ENCODE results near the gene IGFL2. TPM values are rescaled to one million over a fixed set of nuclear protein-coding genes. Genes with fewer than 3 reads are reported as not detected.

Gene IGFL2
- total RNA-seq (2022; extraction: Qiagen RNA extraction; ENCODE audit: low read depth) = 0.56 to 0.83 TPM (median 0.67 TPM) in 4 of 5 replicates, not detected in the other

GRCh38 chr19:46147791-46148288 lies at the start of gene IGFL2:
IGFL2 (plus strand) TSS chr19:46148238; CDS start chr19:46148279, 41 bp downstream.

GRCh38 chr19:46124638-46125115 lies 23.4 kb upstream of the IGFL2 start, which contains the start of gene IGFL3:
IGFL3 (minus strand) TSS chr19:46124688; CDS start chr19:46124649, 39 bp downstream.

Other genes with a start within 250 kb of the IGFL2 start
- gene MYPOP, start 245.6 kb upstream of the IGFL2 start, total RNA-seq (2022; extraction: Qiagen RNA extraction; ENCODE audit: low read depth) = 5.9 to 11.3 TPM (median 9.3 TPM) in 5 replicates
- not detected in 5 replicates for gene NANOS2, start 233.5 kb upstream of the IGFL2 start, total RNA-seq (2022; extraction: Qiagen RNA extraction; ENCODE audit: low read depth)
- 0.08 to 0.19 TPM (median 0.11 TPM) in 5 replicates for gene NOVA2, start 174.4 kb upstream of the IGFL2 start, total RNA-seq (2022; extraction: Qiagen RNA extraction; ENCODE audit: low read depth)
- 3.0 to 6.4 TPM (median 4.6 TPM) in 5 replicates for gene CCDC61, start 152.8 kb upstream of the IGFL2 start, total RNA-seq (2022; extraction: Qiagen RNA extraction; ENCODE audit: low read depth)
- gene PGLYRP1, start 125.2 kb upstream of the IGFL2 start, total RNA-seq (2022; extraction: Qiagen RNA extraction; ENCODE audit: low read depth) = not detected in 5 replicates
- gene IGFL4, start 107.2 kb upstream of the IGFL2 start, total RNA-seq (2022; extraction: Qiagen RNA extraction; ENCODE audit: low read depth) = 0.38 to 0.78 TPM (median 0.51 TPM) in 5 replicates
- gene IGFL3, start 23.6 kb upstream of the IGFL2 start, total RNA-seq (2022; extraction: Qiagen RNA extraction; ENCODE audit: low read depth) = 0.27 to 0.32 TPM in 2 of 5 replicates, not detected in the others
- 2.2 to 3.1 TPM (median 2.6 TPM) in 5 replicates for gene IGFL1, start 81.5 kb downstream of the IGFL2 start, total RNA-seq (2022; extraction: Qiagen RNA extraction; ENCODE audit: low read depth)
- gene HIF3A, start 148.8 kb downstream of the IGFL2 start, total RNA-seq (2022; extraction: Qiagen RNA extraction; ENCODE audit: low read depth) = not detected in 5 replicates
- gene PPP5C, start 198.8 kb downstream of the IGFL2 start, total RNA-seq (2022; extraction: Qiagen RNA extraction; ENCODE audit: low read depth) = 80.5 to 88.2 TPM (median 82.1 TPM) in 5 replicates